SKM-1 treated with dmso at 0.1 percent for 144 hours (cell line): Measurements from ENCODE around the gene FRMD4A.
"Not testable (repeated sequence)": the region's sequence is repeated elsewhere in the genome, so short reads cannot be mapped to it uniquely, and the experiment has no call there.

ENCODE experiments used
- DNase-seq: peaks from one replicate; lab custom pipeline; 2025; ENCODE audit not compliant: unreplicated experiment; lab: John Stamatoyannopoulos, UW

The FRMD4A gene

DNA sequence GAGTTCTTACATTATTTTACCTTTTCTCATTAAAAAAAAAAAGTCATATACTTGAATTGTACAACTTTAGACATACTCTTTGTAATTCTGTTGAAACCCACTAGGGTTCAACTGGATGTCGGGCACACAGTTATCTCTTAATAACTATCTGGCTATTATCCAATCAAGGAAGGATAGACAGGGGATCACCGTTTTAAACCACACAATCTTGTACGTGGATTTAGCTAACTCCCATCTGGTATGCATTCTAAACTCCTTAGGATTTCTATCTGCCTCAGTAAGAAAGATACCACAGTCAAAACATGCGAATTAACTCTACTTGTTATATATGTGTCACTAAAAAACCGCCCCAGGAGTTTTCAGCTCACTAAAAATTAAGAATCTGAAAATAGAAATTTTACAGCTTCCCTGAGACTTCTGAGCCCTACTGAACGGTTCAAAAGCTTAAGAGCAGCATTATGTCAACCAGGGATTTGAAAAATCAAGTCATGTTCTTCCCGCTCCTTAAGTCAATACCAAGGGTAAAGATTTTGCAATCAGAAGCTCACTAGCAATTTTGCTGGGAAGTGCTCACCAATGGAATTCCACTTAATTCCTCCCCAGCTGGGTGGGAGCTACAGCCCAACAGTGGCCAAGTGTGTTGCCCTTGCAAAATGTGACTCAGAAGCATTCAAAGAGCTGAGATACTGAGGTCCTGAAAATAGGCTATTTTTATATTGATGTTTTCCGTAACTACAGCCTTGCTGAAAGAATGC, 267.0 kb downstream of the FRMD4A start:
- DNase-seq = no peak

DNA sequence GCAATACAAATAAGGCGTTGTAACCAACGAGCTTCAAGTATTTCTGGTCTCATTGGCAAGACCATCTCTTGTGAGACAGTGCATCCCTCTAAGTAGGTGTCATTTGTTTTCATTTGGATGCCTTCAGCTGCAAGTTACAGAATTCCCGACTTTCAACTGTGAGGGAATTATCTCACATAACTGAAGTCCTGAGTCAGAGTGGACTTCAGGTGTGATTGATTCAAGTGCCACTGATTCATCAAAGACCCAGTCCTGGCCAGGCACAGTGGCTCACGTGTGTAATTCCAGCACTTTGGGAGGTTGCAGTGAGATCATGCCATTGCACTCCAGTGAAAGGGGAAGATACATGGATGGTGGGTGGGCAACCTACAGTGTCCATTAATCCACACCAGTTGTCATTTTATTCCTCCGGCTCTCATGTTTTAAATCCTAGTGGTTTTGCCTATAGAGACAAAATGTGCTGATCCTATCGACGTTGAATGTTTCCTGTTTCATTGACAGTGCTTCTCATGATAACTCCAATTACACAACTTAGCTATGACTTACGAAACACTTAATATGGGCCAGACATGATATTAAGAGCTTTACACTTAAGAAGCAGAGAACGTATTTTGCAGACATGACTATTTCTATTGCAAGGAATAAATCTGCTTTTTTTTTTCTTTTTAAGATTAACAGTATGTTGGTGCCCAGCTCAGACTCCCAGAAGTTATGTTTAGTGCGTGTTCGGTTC, 268.0 kb downstream of the FRMD4A start:
- DNase-seq = no peak

DNA sequence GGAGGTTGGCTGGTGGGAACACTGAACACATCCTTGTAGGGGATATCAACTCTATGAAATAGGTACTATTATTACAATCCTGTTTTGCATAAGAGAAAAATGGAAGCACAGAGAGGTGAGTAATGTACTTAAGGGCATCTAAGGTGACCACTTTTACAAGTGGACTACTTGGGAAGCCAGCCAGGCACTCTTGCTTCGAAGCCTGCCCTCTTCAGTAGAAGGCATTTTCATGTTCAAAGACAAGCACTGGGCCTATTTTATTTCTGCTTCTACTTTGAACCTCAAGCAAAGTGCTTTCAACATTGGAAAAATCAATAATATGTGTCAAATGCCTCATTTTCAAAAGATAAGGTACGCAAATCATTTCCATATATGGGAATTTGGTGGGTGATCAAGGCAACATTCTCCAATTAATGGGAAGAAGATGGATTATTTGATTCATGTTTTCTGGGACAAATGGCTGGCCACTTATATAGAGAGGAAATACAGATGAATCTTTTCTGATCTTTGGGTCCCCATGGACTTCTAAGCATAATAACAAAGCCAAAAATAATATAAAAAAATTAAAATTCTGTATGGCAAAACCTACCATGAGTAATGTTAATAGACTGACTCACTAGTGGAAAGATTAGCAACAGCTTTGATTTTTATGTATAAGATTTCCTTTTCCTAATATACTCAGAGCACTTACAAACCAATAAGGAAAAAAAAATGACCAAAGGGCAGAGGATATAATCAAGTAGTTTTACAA, 270.2 kb downstream of the FRMD4A start:
- DNase-seq = no peak

- DNase-seq = no peak
Measured at GRCh38 chr10:14056610-14057332, 274.0 kb downstream of the FRMD4A start.

DNA sequence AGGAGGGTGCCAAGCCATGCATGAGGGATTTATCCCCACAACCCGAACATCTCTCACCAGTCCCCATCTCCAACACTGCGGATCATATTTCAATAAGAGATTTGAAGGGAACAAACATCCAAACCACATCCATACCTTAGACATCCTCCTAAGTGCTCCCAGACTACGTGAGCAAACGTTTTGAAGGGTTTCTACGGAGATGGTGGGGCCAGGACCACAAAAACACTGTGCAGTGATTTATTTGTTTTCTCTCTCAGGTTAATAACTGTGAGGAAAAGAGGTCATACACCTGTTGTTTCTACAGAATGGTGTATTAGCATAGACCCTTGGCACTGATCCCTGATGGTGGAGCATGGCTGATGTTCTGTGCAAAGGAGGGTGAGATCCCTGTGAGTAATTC, 277.8 kb downstream of the FRMD4A start:
- DNase-seq = no peak

GRCh38 chr10:14050598-14050997, 280.1 kb downstream of the FRMD4A start:
- DNase-seq = no peak

DNA sequence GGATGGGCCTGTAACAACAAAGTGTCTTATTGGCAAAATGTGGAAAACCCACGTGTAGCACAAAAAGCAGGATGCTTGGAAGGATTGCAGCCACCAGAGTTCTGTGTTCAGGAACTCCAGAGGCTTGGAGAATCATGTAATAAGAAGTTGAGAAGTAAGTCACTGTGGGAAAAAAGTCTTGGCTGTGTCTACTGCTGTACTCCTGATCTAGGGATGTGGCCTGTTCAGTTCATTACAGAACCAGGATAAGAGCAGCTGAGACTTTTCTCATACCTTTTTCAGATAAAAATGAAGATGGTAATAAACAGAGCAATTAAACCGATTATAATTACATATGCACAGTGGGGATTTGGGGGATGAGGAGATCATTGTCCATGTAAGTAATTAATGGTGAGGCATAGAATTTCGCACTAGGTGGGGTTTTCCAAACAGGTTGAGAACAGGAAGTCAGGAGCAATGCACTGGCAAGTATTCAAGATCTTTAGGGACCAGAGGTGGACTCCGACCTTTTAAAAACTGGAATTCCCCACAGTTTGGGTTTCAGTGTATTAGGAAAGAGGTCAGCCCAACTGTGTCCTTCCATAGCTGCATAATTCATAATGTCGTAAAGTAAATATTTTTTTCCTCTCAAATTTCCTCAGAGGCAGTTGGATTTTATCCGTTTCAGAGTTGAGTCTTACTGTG, 281.7 kb downstream of the FRMD4A start:
- DNase-seq = no peak

DNA sequence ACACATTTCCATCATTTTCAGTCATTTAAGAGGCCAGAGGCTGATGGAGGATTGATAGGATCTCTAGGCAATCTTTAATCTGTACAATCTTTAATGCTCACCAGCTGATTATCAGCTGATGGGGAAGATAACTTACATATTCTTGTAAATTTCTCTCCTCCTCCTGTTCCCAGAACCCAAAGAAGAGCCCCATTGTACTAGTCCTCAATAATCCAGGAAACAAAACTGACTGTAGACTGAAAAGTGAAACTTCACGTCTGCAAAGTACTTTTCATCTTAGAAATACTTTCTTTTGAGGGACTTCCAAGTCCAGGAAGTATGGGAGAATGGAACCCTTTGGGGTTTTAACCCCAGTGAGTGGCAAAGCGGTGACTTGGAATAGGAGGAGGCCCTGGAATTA, 283.3 kb downstream of the FRMD4A start:
- DNase-seq = no peak

GRCh38 chr10:14042051-14042450, 288.7 kb downstream of the FRMD4A start:
- DNase-seq = not testable (repeated sequence)

DNA sequence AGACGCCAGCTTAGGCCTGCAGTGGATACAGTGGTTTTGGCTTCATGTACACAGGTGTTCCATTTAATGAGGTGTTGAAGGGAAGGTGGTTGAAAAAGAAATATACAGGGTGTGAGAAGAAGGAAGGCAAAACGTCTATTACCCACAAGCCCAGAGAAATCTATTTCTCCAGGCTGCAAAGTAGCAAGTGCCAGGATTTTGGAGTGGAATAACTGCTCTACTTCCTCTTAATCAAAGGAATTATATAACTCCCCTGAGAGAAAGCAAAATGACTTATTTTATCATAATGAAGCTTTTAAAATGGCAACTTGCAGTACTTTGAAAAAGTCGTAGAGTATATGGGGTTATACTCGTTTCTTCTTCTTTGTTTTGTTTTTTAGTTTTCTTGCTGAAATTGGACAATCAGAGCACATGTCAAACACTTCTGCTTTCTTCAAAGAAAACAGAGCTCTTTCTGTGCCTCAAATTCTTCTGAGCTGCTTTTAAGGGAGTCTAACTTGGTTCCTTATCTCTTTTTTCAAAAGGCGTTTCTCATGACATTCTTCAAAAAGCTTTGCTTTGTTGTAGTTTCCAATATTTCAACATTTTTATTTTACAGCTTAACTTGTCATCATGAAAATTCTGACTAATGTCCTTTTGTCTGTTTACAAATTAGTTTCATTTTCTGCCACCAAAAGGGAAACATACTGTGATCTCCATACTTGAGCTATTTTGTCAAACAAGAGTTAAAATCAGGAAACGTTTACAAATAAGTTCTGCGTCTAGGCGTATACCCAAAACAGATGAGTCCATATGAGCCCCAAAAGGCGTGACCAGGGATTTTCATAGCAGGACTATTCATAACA, 289.7 kb downstream of the FRMD4A start:
- no peak for DNase-seq

DNA sequence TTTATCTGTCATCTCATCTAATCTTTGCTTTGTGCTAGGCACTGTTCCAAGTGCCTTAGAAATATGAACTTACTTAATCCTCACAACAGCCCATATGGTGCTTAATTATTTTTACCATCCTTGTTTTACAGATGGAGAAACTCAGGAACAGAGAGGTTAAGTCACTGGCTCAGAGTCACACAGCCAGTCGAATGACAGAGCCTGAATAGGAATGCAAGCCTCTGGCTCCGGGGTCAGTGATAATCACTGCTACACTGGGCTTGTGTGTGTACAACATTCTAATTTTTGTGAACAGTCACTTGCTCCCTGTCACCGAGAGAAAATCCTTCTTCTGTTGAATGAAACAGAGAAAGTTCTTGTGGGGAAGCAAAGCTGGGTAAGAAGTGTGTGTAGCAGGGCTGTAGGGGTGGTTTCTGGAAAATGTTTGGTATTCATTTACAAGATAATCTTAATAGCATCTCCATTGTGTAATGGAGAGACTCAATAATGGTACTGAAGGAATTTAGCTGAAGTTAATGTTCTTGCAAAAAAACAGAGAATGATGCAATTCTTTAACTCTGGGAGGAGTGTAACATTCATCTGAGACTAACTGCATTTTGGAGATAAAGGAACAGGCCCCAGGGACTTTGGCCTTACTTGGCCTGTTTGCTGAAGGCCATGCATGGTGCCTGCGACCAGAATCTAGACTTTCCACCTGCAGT, 290.6 kb downstream of the FRMD4A start:
- no peak for DNase-seq

GRCh38 chr10:14036233-14036632, 294.5 kb downstream of the FRMD4A start:
- no peak for DNase-seq

- DNase-seq = no peak
Measured at GRCh38 chr10:14035506-14035905, 295.2 kb downstream of the FRMD4A start.

- DNase-seq = no peak
Measured at GRCh38 chr10:14032406-14032998, 298.2 kb downstream of the FRMD4A start.

DNA sequence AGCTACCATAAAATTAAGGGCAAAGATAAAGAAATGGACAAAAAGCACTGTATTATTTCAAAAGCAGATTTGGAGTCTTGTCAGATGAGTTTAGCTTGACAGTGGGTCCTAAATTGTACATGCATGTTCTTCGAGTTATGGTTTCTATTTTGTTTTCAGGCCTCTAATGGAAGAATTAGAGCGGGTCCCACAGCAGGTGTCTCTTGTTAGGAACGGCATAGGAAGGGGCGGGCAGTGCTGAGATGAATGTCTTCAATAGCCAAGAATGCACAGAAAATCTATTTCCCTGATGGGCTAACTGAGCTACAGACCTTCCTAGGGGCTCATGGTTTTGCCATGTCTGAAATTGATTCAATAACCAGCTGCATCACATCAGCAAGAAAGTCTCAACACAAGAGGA, 304.4 kb downstream of the FRMD4A start:
- no peak for DNase-seq

DNA sequence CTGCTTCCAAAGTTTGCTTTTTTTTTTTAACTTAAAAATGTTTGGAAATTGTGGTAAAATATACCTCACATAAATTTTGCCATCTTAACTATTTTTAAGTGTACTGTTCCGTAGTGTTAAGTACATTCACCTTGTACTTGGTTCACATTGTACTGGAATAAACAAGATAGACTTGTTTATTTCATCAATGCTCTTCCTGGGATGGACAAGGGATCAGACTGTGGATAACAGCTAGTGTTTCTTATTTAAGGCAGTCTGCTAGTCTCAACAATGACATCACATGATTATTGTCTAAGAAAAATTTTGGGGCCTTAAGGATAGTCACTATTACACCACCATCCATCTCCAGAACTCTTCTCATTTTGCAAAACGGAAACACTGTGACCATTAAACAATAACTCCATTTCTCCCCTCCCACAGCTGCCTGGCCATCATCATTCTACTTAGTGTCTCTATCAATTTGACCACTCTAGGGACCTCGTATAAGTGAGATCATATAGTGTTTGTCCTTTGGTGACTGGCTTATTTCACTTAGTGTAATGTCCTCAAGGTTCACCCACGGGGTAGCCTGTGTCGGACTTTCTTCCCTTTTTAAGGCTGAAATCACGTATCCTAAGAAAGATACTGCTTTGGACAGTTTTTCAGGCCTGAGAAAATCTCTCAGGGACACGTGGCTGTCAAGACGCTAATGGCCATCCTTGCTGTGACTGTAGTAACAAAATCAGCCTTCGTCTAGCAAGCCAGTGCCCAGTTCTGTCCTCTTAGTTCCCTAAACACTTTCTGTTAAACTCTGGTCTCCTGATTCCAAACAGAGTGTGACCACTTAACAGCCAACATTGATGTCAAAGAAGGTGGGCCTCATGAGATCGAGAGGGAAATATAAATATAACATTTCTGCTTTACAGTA, 305.2 kb downstream of the FRMD4A start:
- no peak for DNase-seq

- DNase-seq = no peak
Measured at GRCh38 chr10:14024329-14025202, 306.2 kb downstream of the FRMD4A start.
